H1 (cell line): ENCODE measurements around the gene TMEM38A. TPM values are rescaled to one million over a fixed set of nuclear protein-coding genes. Genes with fewer than 3 reads are reported as not detected.

Experiments used
- CHD1 ChIP-seq: IDR thresholded peaks from 2 replicates; pipeline ENCODE4 v1.6.1; 2012; ENCODE audit warnings: low read depth, low read length, improper control_type of control experiment
- CTBP2 ChIP-seq: IDR thresholded peaks from 2 replicates; pipeline ENCODE4 v1.7.0; 2011; ENCODE audit warnings: borderline replicate concordance, mild to moderate bottlenecking, moderate library complexity, mixed read lengths, low read length; ENCODE audit not compliant: insufficient read depth, insufficient read length
- FOSL1 ChIP-seq: IDR thresholded peaks from 2 replicates; pipeline ENCODE4 v1.6.1; 2011; ENCODE audit warnings: mild to moderate bottlenecking, low read depth, low read length, moderate library complexity; ENCODE audit not compliant: insufficient read depth
- JUN ChIP-seq: IDR thresholded peaks from 2 replicates; pipeline ENCODE4 v1.6.1; 2011; ENCODE audit warnings: low read depth, mild to moderate bottlenecking, improper control_type of control experiment, low read length
- RNF2 ChIP-seq: fragments of 200-900, 300-1000 bp; sonication (generic); IDR thresholded peaks from 2 replicates; pipeline ENCODE4 v1.7.1; 2016; ENCODE audit warnings: borderline replicate concordance, low read depth, mild to moderate bottlenecking, antibody characterized with exemption, low read length; ENCODE audit not compliant: poor library complexity, severe bottlenecking; ENCODE audit errors: missing control alignments
- SP1 ChIP-seq: IDR thresholded peaks from 2 replicates; pipeline ENCODE4 v1.6.1; 2011; ENCODE audit warnings: low read depth, low read length
- SRF ChIP-seq: IDR thresholded peaks from 2 replicates; pipeline ENCODE4 v1.6.1; 2011; ENCODE audit warnings: mild to moderate bottlenecking, low read depth, low read length, moderate library complexity
- SUZ12 ChIP-seq: fragments of 200-600 bp; sonication (generic); IDR thresholded peaks from 2 replicates; pipeline ENCODE4 v1.6.1; 2012; ENCODE audit warnings: mild to moderate bottlenecking, inconsistent platforms, low read length, moderate library complexity, mixed read lengths
- TAF7 ChIP-seq: optimal IDR thresholded peaks from 2 replicates; pipeline ENCODE3; 2011; ENCODE audit warnings: low read depth, mild to moderate bottlenecking, inconsistent platforms, low read length, moderate library complexity, borderline replicate concordance
- polyA plus RNA-seq, 7 experiments: library from polyadenylated mRNA; depleted of rRNA in 3 of 7; stranded (reverse) in 5 of 7; unstranded in 2 of 7; fragments of >200 nt in 5 of 7; fragments of 200-250 nt in 2 of 7; gene quantifications; 1 replicate in 5 of 7; 2 replicates in 1 of 7; 4 replicates in 1 of 7; pipeline versions ENCODE4 v1.2.1 to v1.2.3, GENCODE V29; 2011 to 2013; ENCODE audit warnings: missing spikeins in 2 of 7, mixed read lengths in 2 of 7
- total RNA-seq: library from RNA; stranded (reverse); fragmentation: NEBNext Ultra II Directional; extraction: Animal tissue kit (Norgen Biotek cat#: 25700); gene quantifications from 2 replicates; pipeline ENCODE4 v1.2.1, GENCODE V29; 2021
- TF ChIP-seq, protein P1 (sequence below): fragments of 300-600 bp; sonication (generic); IDR thresholded peaks from 2 replicates; pipeline ENCODE4 v1.7.1; 2012; ENCODE audit warnings: low read length, moderate library complexity, mild to moderate bottlenecking, inconsistent platforms; ENCODE audit not compliant: insufficient replicate concordance
- TF ChIP-seq, protein P2 (sequence below): IDR thresholded peaks from 2 replicates; pipeline ENCODE4 v1.6.1; 2011; ENCODE audit warnings: low read depth, mild to moderate bottlenecking, low read length; ENCODE audit not compliant: insufficient read depth

Gene TMEM38A
- total and polyA plus RNA-seq, 2 of the 8 experiments (the other 6 are each of a cell fraction or from before 2014, with no cell fraction given): 8.9 to 9.2 TPM

DNA sequence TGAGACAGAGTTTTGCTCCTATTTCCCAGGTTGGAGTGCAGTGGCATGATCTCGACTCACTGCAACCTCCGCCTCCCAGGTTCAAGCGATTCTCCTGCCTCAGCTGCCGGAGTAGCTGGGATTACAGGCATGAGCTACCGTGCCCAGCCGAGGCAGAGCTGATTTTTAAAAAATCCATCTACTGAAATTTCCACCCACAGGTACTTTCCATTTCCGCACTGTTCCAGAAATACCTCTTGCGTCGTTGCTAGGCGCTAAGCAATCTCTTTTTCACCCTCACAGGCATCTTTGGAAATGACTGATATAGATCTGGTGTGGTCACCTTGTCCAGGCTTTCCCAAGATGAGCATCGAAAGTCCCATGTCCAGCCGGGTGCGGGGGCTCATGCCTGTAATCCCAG is 9.4 kb downstream of the TMEM38A start (continued):
- TF ChIP-seq, protein P1, sequence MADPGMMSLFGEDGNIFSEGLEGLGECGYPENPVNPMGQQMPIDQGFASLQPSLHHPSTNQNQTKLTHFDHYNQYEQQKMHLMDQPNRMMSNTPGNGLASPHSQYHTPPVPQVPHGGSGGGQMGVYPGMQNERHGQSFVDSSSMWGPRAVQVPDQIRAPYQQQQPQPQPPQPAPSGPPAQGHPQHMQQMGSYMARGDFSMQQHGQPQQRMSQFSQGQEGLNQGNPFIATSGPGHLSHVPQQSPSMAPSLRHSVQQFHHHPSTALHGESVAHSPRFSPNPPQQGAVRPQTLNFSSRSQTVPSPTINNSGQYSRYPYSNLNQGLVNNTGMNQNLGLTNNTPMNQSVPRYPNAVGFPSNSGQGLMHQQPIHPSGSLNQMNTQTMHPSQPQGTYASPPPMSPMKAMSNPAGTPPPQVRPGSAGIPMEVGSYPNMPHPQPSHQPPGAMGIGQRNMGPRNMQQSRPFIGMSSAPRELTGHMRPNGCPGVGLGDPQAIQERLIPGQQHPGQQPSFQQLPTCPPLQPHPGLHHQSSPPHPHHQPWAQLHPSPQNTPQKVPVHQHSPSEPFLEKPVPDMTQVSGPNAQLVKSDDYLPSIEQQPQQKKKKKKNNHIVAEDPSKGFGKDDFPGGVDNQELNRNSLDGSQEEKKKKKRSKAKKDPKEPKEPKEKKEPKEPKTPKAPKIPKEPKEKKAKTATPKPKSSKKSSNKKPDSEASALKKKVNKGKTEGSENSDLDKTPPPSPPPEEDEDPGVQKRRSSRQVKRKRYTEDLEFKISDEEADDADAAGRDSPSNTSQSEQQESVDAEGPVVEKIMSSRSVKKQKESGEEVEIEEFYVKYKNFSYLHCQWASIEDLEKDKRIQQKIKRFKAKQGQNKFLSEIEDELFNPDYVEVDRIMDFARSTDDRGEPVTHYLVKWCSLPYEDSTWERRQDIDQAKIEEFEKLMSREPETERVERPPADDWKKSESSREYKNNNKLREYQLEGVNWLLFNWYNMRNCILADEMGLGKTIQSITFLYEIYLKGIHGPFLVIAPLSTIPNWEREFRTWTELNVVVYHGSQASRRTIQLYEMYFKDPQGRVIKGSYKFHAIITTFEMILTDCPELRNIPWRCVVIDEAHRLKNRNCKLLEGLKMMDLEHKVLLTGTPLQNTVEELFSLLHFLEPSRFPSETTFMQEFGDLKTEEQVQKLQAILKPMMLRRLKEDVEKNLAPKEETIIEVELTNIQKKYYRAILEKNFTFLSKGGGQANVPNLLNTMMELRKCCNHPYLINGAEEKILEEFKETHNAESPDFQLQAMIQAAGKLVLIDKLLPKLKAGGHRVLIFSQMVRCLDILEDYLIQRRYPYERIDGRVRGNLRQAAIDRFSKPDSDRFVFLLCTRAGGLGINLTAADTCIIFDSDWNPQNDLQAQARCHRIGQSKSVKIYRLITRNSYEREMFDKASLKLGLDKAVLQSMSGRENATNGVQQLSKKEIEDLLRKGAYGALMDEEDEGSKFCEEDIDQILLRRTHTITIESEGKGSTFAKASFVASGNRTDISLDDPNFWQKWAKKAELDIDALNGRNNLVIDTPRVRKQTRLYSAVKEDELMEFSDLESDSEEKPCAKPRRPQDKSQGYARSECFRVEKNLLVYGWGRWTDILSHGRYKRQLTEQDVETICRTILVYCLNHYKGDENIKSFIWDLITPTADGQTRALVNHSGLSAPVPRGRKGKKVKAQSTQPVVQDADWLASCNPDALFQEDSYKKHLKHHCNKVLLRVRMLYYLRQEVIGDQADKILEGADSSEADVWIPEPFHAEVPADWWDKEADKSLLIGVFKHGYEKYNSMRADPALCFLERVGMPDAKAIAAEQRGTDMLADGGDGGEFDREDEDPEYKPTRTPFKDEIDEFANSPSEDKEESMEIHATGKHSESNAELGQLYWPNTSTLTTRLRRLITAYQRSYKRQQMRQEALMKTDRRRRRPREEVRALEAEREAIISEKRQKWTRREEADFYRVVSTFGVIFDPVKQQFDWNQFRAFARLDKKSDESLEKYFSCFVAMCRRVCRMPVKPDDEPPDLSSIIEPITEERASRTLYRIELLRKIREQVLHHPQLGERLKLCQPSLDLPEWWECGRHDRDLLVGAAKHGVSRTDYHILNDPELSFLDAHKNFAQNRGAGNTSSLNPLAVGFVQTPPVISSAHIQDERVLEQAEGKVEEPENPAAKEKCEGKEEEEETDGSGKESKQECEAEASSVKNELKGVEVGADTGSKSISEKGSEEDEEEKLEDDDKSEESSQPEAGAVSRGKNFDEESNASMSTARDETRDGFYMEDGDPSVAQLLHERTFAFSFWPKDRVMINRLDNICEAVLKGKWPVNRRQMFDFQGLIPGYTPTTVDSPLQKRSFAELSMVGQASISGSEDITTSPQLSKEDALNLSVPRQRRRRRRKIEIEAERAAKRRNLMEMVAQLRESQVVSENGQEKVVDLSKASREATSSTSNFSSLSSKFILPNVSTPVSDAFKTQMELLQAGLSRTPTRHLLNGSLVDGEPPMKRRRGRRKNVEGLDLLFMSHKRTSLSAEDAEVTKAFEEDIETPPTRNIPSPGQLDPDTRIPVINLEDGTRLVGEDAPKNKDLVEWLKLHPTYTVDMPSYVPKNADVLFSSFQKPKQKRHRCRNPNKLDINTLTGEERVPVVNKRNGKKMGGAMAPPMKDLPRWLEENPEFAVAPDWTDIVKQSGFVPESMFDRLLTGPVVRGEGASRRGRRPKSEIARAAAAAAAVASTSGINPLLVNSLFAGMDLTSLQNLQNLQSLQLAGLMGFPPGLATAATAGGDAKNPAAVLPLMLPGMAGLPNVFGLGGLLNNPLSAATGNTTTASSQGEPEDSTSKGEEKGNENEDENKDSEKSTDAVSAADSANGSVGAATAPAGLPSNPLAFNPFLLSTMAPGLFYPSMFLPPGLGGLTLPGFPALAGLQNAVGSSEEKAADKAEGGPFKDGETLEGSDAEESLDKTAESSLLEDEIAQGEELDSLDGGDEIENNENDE: no peak
- TF ChIP-seq FOSL1 (no peak), JUN (no peak), TAF7 (no peak), SUZ12 (no peak), RNF2 (no peak), SP1 (no peak), CTBP2 (no peak), CHD1 (no peak), SRF (no peak)
- TF ChIP-seq, protein P2, sequence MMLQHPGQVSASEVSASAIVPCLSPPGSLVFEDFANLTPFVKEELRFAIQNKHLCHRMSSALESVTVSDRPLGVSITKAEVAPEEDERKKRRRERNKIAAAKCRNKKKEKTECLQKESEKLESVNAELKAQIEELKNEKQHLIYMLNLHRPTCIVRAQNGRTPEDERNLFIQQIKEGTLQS: no peak
